NCI-H2107 (cell line): ENCODE results near the gene DIAPH3.

ENCODE experiments used
- DNase-seq: peaks from one replicate; lab custom pipeline; 2025; lab: John Stamatoyannopoulos, UW

DIAPH3 gene

GRCh38 chr13:59776924-59777690, 386.6 kb downstream of the DIAPH3 start:
- DNase-seq = no peak

GRCh38 chr13:59774491-59774971, 389.2 kb downstream of the DIAPH3 start:
- no peak for DNase-seq

- DNase-seq = no peak
Measured at GRCh38 chr13:59771272-59771671, 392.5 kb downstream of the DIAPH3 start.

- no peak for DNase-seq
Measured at GRCh38 chr13:59770451-59770850, 393.3 kb downstream of the DIAPH3 start.

- DNase-seq = no peak
Measured at GRCh38 chr13:59766236-59766635, 397.5 kb downstream of the DIAPH3 start.

GRCh38 chr13:59755632-59756290, 408.0 kb downstream of the DIAPH3 start:
- DNase-seq = no peak

GRCh38 chr13:59754411-59754810, 409.3 kb downstream of the DIAPH3 start:
- DNase-seq = no peak

- DNase-seq = no peak
Measured at GRCh38 chr13:59750860-59751259, 412.9 kb downstream of the DIAPH3 start.

GRCh38 chr13:59748046-59748445, 415.7 kb downstream of the DIAPH3 start:
- no peak for DNase-seq

- DNase-seq = no peak
Measured at GRCh38 chr13:59747529-59747928, 416.2 kb downstream of the DIAPH3 start.

- DNase-seq = no peak
Measured at GRCh38 chr13:59746291-59746962, 417.3 kb downstream of the DIAPH3 start.

- DNase-seq = no peak
Measured at GRCh38 chr13:59745392-59745788, 418.3 kb downstream of the DIAPH3 start.

- no peak for DNase-seq
Measured at GRCh38 chr13:59744747-59745391, 418.9 kb downstream of the DIAPH3 start.

- no peak for DNase-seq
Measured at GRCh38 chr13:59743195-59743594, 420.5 kb downstream of the DIAPH3 start.

- DNase-seq = no peak
Measured at GRCh38 chr13:59742467-59742866, 421.3 kb downstream of the DIAPH3 start.

- no peak for DNase-seq
Measured at GRCh38 chr13:59738921-59739320, 424.8 kb downstream of the DIAPH3 start.

GRCh38 chr13:59734393-59734792, 429.3 kb downstream of the DIAPH3 start:
- DNase-seq = no peak

- DNase-seq = no peak
Measured at GRCh38 chr13:59733744-59734143, 430.0 kb downstream of the DIAPH3 start.

GRCh38 chr13:59730026-59730425, 433.7 kb downstream of the DIAPH3 start:
- DNase-seq = no peak

- DNase-seq = no peak
Measured at GRCh38 chr13:59728896-59729545, 434.7 kb downstream of the DIAPH3 start.

GRCh38 chr13:59721926-59722910, 441.5 kb downstream of the DIAPH3 start:
- DNase-seq = no peak
